Myocyte (in vitro differentiated cells): ENCODE results near the gene DMBX1. TPM values are rescaled to one million over a fixed set of nuclear protein-coding genes. Genes with fewer than 3 reads are reported as not detected.
A peak's percentile ranks its signal among the peaks of the same experiment; 100 is the strongest.

ENCODE experiments used
- DNase-seq: peaks from one replicate; pipeline ENCODE4 v3.0.0-alpha.2; 2012; ENCODE audit warnings: low read depth
- total RNA-seq: library from RNA; depleted of rRNA; stranded (reverse); fragments of >200 nt; gene quantifications from 2 replicates; pipeline ENCODE4 v1.2.3, GENCODE V29; 2014

DMBX1 gene
- total RNA-seq, 1 donor from 2014 or later, result not detected

DNA sequence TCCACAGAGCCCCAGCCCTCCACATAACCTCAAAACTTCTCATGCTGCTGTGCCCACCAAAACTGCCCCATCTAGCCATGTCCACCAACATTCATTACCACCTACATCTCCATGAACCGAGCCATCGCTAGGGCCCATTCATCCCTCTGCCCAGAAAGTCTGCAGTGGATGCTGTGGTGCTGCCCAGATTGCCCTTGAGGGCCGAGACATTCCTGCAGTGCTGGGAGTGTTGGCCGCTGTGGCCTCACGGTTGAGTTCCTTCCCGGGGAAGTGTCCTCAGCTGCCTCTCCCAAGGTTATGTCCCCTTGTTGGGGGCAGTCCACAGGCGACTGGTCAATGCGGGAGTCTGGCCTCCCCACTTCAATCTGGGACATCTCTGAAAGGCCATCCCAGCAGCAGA, 30.3 kb upstream of the DMBX1 start:
- DNase-seq, result no peak

DNA sequence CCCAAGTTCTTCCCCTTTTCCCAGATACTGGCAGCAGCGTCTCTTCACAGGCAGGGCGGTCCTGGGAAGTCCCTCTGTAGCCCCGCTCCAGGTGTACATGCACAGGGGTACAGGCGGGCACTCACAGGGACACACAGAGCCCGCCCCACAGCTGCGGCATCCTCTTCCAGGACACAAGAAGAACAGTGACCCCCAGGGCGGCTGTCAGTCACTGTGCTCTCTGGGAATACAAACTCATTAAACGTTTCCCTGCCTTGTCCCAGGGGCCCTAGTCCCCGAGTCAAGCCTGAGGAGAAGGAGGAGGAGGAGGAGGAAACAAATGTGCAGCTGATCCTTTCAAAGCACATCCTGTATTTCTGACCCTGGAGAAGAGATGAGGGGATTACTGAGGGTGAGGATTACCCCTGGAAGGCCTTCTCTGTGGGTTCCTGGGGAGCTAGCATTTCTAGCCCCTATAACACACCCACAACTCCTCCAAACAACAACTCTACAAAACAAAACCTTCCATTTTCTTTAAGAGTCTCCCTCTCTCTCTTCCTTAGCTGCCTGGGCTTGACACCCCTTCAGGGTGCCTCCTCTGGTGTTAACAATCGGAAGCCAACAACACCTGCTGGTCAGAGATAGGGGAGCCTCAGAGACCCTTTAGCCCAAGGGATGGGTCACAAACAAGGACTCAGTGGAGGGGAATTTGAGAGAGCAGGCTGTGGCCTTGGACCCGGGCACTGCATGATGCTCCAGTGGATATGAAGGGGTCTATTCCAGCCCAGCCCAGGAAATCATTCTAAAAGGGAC, 28.4 kb upstream of the DMBX1 start:
- DNase-seq, result no peak

DNA sequence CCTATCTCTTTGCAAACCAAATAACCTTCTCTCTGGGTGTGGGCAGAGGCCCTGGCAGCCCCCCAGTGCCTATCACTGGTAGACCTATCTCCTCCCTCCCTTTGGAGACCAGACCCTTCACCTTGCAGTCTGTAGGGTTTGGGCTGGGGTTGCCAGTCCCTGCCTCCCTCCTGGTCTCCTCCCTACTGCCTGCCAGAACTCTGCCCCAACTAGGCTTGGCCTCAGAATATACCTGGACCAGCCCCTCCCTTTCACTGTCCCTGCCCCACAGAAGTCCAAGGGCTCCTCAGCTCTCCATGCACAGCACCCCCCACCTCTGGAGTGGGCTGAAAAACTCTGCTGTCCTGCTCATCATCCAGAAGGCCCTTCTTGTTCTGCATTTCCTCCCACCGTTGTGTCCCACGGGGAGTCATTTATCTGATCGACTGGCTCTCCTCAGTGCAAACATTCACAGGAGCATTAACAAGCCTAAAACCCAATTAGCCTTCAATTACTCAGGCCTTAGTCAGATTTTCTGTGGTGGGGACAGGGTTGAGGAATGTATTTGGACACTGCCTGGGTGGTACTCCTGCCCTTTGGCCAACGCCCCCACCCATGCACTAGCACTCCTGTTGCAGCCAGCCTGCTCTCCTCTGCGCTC, 27.7 kb upstream of the DMBX1 start:
- DNase-seq, result no peak

DNA sequence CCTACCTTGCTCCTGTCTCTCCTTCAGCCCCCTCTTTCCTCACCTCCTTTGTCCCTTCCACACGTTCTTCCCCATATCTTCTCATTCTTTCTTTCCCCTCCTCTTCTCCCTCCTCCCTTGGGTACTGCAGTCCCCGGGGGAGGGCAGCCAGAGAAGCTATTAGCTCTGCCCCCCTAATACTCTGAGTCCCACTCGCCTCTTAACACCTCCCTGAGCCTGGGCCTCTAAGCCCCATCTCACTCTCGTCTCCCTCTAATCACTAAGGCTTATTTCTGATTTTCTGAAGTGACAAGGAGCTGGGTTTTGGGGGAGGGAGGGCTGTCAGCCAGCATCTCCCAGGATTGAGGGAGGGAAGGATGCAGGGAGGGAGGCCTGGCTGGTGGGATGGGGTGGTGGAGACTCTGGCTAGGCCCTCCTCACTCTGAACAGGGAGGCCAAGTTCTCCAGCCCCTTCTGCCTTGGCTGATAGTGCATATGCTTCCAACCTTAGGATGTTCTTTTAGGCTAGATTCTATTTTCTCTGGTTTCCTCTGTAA, 25.6 kb upstream of the DMBX1 start:
- no peak for DNase-seq

DNA sequence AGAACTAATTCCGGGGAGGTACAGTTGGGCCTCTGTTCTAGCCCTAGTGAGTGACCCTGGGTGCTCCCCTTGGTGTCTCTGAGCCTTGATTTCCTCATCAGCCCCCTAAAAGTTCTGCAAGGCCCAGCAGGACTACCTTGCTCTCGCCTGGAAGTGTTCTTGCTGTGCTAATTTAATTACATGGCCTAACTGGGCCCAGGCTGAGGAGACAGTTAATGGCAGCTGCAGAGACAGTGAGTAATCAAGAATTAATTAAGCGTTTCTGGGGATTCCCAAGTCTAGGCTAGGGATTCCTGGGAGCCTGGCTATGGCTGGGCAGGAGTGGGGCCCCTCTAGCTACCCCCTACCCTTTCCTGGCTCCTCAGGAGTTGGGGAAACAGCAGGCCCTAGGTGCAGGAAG, 24.7 kb upstream of the DMBX1 start:
- DNase-seq, result no peak

DNA sequence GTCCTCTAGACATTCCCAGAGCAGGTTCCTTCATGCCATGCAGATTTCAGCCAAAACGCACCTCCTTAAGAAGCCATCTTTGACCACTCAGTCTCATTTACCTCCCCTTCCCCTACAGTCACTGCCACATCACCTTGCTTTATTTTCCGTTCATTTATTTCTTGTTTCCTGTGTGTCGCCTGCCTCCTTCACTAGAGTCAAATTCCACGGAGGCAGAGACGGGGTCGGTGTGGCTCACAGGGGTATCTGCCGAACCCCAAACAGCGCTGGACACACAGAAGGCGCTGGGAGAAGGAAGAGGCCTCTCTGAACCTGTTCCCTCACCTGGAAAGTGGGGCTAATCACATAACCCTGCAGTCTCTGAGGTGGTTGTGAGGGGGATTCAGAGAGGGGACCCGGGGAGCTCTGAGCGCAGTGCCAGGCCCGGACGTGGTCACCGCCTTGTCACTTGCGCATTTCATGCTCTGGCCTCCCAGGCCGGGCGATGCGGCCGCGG, 23.6 kb upstream of the DMBX1 start:
- DNase-seq, result no peak

DNA sequence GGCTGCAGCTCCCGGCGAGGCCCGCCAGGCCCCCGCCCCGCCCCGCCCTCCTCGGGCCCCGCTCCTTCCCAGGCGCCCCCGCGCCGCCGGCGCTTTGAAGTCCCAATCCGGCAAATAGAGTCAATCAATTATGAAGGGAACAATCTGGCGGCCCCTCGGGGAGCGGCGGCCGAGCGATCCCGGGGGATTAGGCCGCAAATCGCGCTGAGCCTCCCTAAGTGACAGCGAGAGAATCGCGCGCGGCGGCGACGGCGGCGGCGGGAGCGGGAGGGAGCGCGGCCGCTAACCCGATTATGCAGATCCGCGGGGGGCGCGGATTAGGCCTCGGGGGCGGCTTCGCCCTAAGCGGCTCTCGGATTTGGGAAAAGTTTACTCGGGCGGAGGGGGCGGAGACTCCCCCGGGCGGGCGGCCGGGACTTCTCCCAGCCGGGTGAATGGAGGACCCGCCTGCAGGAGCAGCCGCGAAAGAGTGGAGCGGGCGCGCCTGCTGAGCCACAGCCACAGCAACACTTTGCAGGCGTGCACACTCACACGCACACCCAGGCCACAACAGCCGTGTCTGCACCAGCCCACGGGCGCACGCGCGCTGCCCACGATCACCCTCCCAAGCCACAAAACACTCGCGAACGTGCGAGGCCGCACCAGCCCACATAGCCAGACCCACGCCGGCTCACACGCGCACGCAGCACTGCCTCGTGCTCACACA, 23.0 kb upstream of the DMBX1 start:
- DNase-seq, result no peak

DNA sequence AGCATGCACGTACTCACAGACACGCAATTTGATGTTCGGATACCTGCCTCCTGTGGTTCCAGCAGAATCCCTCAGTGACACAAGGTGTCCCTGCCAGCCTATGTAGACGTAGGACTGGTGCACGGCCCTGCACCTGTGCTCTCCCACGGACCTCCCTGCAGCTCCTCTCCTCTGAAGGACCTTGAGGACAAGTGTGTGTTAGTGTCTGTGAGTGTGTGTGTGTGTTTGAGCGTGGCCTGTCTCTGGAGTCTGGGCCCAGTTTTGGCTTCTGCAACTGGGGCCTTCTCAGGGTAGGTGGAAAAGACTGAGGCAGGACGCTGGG, 22.5 kb upstream of the DMBX1 start:
- no peak for DNase-seq

DNA sequence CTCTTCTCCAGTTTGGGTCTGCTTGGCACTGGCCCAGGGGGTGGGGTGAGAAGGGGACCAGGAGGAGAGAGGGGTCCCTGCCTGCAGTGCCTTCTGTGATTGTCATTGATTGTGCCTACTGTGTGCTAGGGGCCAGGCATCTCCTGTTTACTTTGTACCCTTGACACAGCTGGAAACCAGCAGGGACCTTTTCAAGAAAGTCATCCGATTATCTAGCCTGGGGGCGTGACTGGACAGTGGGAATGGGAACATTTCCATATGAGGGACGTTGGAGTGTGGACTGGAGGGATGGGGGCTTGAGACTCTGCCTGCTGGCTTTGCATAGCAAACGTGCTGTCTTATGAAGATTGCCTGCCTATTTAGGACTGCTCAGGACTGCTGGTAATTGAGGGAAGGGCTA, 19.8 kb upstream of the DMBX1 start:
- DNase-seq, result no peak

DNA sequence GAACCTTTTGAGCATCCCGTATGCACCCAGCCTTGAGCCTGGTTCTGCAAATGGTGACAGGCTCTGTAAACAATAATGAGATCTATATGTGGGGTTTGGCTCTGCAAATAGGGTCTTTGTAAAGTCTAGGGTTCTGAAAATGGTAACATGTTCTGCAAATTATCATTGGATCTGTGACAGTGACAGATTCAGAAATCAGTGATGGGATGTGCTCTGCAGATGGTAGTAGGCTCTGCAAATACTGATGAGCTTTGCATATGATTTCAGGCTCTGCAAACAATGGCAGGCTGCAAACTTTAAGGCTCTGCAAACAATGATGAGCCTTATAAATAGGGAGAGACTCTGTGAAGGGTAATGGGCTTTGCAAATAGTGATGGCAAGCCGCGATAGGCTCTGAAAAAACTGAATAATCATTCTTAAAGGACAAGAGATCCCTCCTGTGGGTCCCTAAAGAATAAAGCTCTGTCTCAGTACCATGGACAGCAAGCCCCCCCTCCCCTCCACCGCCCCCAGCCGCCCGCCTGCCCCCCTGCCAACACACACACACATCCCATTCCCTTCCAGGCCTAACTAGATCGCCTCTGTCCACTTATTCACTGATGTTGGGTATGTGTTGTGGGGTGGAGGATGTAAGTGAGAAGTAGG, 17.7 kb upstream of the DMBX1 start:
- no peak for DNase-seq

DNA sequence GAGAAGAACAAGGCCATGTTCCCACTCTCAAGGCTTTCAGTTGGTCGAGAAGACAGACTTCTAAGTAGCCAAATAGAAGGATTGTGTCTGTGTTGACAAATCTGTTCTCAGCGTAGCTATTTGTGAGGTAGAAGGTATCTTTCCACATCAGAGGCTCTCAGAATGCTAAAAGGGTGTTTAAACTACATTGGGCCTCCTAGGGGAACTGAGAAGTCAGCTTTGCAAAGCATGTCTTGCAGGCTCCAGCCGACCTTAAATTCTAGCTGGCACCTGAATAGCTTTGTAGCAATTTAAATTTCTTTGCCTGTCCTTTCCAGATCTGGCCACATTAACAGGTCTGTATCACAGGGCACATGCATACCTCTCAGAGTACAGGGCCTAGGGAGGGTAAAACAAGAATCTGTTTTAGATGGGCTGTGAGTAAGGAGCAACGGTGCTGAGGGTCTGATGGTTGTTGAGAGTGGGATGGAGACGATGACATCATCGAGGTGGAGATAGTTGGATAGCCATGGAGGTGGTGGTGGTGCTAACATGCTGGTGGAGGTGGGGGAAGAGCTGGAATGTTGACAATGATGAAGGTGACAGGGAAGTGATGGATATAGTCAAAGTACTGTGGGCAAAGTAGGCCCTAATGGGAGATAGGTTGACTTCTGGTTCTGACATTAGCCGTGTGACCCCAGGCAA, 17.0 kb upstream of the DMBX1 start:
- no peak for DNase-seq

DNA sequence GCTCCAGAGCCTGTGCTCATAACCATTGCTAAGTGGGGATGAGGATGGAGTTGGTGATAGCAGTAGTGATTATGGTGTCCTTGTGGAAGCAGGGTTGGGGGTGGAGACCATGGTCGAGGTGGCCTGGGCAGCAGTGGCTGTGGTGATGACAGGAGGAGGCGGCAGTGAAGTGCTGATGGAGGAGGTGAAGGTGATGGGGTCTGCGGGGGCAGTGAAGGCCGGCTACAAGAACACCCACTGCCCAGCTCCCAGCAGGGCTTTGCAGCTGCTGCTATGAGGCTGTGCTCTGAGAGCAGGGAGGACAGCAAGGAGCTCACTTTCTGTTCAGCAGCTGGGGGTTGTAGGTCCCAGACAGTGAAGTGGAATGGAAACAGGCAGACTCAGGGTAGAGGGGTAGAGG, 15.6 kb upstream of the DMBX1 start:
- no peak for DNase-seq

DNA sequence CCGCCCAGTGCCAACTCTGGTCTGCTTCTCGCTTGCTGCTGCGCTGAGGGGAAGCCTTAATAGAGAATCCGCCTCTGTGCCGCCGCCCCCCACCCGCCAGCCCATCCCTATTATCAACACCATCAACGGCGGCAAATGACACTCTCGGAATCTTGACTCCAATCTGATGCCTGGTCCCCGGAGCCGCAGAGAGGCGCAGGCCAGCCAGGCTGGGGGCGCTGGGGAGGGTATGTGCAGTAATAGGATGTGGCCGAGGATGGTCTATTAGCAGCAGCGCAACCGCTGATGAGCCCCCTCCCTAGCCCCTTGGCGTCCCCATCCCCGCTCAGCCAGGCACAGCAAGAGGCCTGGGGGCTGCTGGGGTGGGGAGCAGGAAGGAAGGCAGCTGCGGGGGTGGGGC, 15.1 kb upstream of the DMBX1 start:
- DNase-seq, result no peak

DNA sequence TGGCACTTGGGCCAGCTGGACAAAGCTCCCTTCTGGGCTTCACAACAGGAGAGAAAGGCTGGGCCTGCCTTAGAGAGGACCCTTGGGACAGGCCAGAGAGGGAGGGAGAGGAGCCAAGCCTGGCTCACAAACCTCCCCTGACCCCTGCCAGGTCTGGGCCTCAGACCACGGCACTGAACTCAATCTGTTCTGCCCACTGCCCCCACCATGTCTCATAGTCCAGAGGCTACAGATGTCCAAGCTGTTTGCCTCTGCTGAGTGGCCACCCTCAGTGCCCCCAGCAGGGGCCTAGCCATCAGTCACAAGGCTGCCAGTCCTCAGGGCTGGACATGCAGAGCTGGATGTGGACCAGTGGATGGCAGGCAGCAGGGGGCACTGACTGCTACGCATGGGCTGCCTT, 13.0 kb upstream of the DMBX1 start:
- no peak for DNase-seq

DNA sequence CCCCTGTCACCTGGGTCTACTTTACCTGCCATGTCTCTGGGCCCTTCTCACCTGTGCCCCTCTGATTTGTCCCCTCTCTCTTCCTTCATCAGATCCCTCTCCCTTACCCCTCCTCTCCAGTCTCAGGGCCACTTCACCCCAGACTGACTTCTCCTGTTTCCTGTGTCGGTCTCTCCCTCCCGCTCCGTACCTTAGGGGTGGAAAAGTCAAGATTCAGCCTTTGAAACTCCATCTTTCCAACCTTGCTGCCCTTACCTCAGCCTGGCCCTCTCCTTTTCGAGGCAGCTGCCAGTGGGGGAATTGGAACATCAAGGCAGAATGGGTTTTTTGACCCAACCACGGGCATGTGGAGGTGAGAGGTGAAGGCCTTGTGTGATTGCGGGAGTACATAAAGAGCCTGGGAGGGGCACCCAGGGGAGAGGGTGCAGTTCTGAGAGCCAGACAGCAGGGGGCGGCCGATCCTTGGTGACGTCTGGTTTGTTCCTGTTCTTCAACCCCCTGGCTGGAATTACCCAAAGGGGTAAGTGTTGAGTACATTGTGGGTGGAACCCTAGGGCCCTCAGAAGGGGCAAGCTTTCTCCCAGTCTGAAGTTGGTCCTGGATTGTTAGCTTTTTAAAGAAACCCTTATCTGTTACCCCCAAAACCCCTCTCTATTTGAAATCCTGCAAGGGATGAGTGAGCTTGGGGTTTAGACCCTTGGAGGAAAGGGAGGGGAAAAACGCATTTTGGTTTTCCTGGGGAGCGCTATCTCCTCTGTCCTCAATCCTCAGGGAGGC, 12.3 kb upstream of the DMBX1 start:
- peak; percentile 64 for DNase-seq

DNA sequence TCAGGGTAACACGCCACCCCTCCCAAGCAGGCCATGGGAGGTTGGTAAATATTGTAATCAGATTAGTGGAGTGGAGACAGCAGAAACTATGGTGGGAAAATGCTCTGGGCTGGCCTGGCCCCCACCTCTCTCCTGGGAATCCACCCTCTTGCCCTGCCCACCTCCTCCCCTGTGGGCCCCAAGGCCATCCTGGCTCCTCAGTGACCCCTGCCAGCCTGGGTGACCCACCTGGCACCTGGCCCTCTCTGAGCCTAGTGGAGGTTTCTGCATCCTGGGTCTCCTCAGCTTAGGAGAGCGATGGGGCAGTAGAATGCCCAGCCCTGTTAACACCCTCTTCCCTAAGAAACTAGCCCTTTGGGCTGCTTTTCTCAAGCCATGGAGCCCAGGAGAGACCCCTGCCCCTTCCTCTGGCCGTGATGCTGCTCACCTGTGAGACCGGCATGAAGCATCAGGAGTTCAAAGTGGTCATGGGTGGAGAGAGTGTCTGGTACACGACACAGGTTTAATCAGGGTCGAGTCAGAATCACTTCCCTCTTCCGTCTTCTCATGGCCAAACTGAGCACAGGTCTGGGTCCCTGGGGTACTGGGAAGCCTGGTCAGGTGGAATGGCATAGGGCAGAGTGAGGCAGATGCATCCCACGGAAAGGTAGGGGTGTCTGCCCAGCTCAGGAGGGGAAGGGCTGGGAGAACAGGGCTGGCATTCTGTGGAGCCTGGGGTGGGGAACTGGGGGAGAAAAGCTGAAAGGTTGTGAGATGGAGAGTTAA, 10.7 kb upstream of the DMBX1 start:
- no peak for DNase-seq

DNA sequence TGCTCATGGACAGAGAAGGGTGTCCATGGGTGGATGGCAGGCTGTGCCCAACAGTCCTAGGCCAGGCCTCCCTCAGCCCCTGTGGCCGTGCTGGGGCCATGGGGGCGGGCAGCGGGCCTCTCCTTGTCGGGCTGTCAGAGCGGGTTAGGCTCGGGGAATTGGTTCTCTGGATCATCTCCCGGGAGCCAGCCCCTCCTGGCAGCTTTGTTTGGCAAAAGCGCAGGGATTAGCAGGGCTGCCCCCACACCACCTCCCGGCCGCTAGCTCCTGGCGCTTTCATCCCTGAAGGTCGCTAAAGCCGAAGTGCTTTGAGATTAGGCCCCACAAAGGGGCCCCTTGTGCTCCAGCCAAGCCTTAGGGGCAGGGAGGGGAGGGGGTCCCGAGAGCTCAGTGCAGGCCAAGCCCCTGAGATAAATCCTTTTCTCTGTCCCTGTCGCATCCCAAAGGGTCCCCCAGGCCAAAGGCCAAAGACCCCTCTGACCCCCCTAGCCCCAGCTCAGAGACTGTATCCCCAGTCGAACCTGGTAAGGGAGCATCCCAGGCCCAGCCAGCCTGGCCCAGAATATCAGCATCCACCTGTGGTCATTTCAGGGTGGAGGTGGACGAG, 9.8 kb upstream of the DMBX1 start:
- no peak for DNase-seq

DNA sequence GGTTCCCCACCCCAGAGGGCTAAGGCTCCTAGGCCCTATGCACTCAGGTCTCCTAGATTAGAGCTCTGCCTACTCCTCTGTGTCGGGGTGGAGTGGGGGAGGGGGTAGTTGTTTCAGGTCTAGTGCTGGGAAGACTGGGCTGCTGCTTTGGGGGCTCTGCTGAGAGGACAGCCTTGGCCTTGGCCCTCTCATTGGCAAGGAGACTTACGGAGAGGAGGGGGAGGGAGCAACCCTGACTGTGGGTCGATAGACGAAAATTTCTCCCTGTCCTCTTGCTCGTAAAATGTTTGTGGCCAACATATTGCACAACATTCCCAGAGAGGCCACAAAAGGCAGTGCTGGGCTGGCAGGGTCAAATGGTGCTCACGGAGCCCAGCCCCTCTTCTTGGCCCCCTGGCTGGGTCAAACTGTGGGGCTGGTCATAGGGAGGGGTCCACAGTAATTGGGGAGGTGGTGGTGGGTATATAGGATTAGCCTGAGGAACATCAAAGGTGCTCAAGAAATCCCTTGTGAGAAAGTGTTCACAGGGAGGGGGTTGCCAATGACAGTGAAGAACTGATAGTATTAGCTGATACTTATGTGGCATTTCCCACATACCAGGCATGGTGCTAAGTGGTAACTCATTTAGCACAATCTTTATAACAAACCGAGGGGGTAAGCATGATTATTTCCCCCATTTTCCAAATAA, 8.5 kb upstream of the DMBX1 start:
- no peak for DNase-seq

DNA sequence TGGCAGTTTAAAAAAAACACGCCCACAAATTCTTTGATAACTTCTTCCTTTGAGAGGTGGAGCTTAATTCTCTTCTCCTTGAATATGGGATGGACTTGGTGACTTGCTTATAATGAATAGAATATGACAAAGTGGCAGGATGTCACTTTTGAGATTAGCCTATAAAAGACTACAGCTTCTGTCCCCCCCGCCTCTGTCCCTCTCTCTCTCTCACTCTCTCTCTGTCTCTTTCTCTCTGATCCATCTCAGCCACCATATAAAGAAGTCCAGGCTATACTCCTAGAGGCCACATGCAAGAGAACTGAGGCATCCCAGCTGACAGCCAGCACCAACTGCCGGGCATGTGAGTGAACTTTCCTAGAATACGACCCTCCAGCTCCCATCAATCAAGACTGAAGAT, 7.7 kb upstream of the DMBX1 start:
- DNase-seq, result peak; percentile 23
